A673 (cell line): ENCODE data around the gene KDM1A. TPM values are rescaled to one million over a fixed set of nuclear protein-coding genes. Genes with fewer than 3 reads are reported as not detected.
A peak's percentile ranks its signal among the peaks of the same experiment; 100 is the strongest.

Experiments
- BruUV-seq: library from RNA; stranded (reverse); fragments of 400-500 nt; replicated peaks from 2 replicates; lab custom pipeline; 2021; lab: Mats Ljungman, UMichigan
- CTCF ChIA-PET: fragments of 300-600 bp; sonication (Branson Sonifier 250); formaldehyde crosslinking; loops from one replicate; lab custom pipeline; 2022; ENCODE audit warnings: antibody characterized with exemption; lab: Charles Lee
- POLR2A ChIA-PET: fragments of 300-600 bp; sonication (Branson Sonifier 250); formaldehyde crosslinking; loops from one replicate; lab custom pipeline; 2022; ENCODE audit warnings: antibody characterized with exemption; ENCODE audit not compliant: low non-redundant PET; lab: Charles Lee
- DNase-seq: peaks from one replicate; pipeline ENCODE4 v3.0.0-alpha.2; 2015; ENCODE audit warnings: low spot score
- H3K27ac ChIP-seq: fragments of 200-600 bp; sonication (generic); 2 replicates; pipeline ENCODE4 v1.5.1; 2016; ENCODE audit warnings: mixed run types, low read depth, mild to moderate bottlenecking, mixed read lengths, antibody characterized with exemption, low read length; ENCODE audit not compliant: poor library complexity, severe bottlenecking
- H3K27me3 ChIP-seq: fragments of 200-600 bp; sonication (generic); replicated peaks from 2 replicates; pipeline ENCODE4 v1.6.1; 2017; ENCODE audit warnings: mixed run types, low read depth, mild to moderate bottlenecking, mixed read lengths, antibody characterized with exemption, low read length; ENCODE audit not compliant: insufficient read depth, poor library complexity
- H3K36me3 ChIP-seq: fragments of 200-600 bp; sonication (generic); 2 replicates; pipeline ENCODE4 v1.6.1; 2016; ENCODE audit warnings: mixed run types, mild to moderate bottlenecking, mixed read lengths, antibody characterized with exemption, low read length; ENCODE audit not compliant: insufficient read depth, poor library complexity, severe bottlenecking
- H3K4me1 ChIP-seq: fragments of 200-600 bp; sonication (generic); 2 replicates; pipeline ENCODE4 v1.6.1; 2017; ENCODE audit warnings: mixed run types, mild to moderate bottlenecking, mixed read lengths, antibody characterized with exemption, low read length; ENCODE audit not compliant: insufficient read depth, poor library complexity, severe bottlenecking
- H3K4me3 ChIP-seq: fragments of 200-600 bp; sonication (generic); 2 replicates; pipeline ENCODE4 v1.5.1; 2016; ENCODE audit warnings: low read depth, mixed run types, mild to moderate bottlenecking, mixed read lengths, low read length; ENCODE audit not compliant: poor library complexity, severe bottlenecking
- H3K9me3 ChIP-seq: fragments of 200-600 bp; sonication (generic); 2 replicates; pipeline ENCODE4 v1.6.1; 2016; ENCODE audit warnings: mixed run types, low read depth, mild to moderate bottlenecking, mixed read lengths, antibody characterized with exemption, low read length; ENCODE audit not compliant: poor library complexity, severe bottlenecking
- EZH2 ChIP-seq: fragments of 200-600 bp; sonication (generic); IDR thresholded peaks from 2 replicates; pipeline ENCODE4 v1.6.1; 2017; ENCODE audit warnings: borderline replicate concordance, low read depth, mild to moderate bottlenecking, mixed read lengths, antibody characterized with exemption, low read length; ENCODE audit not compliant: poor library complexity, severe bottlenecking
- intact Hi-C: fragments of 100-400 bp; cut with micrococcal nuclease; formaldehyde crosslinking; loops from one replicate; pipeline ENCODE4 v1.10.0; 2022; ENCODE audit not compliant: unreplicated experiment
- total RNA-seq: library from RNA; stranded (reverse); gene quantifications from 2 replicates; pipeline ENCODE4 v1.2.3, GENCODE V29; 2021
- TF ChIP-seq, protein P1 (sequence below): fragments of 300-800, 200-600 bp; sonication (generic); conservative IDR thresholded peaks from 2 replicates; pipeline ENCODE4 v1.5.1; 2017; ENCODE audit warnings: low read depth, mild to moderate bottlenecking, antibody characterized with exemption, low read length, moderate library complexity, mixed read lengths

The KDM1A gene
- total RNA-seq, 1 experiment from 2014 or later = 201 TPM

DNA sequence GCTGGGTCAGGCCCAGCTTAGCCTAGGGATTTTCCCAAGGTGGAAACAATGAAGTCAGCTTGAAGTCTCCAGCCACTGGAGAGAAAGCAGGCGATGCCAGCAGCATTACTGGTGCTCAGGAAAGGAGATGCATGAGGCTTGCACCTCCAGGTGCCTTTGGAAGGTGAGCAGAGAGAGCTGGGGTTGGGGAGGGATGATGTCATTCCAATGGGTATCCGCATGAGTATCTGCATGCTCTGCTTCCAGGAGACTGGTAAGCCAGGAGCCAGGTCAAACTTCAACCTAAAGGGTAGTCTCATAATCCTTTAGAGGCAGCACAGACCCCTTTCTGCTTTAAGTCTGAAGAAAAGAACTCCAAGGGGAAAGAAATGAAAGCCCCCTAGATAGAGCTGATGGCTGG, 68.8 kb downstream of the KDM1A start:
- Histone ChIP-seq H3K27ac (no peak overlapping the region), H3K4me3 (no peak overlapping the region), H3K36me3 (peaks cover 58% of the 10 kb centered on the region), H3K9me3 (no peaks in the 10 kb centered on the region), H3K4me1 (no peaks in the 10 kb centered on the region), H3K27me3 (no peaks in the 10 kb centered on the region)
- ChIA-PET CTCF (no interaction called here), POLR2A (no interaction called here)
- DNase-seq = no peak
- intact Hi-C loops = no loop called here
- TF ChIP-seq EZH2 = no peak
- TF ChIP-seq, protein P1, sequence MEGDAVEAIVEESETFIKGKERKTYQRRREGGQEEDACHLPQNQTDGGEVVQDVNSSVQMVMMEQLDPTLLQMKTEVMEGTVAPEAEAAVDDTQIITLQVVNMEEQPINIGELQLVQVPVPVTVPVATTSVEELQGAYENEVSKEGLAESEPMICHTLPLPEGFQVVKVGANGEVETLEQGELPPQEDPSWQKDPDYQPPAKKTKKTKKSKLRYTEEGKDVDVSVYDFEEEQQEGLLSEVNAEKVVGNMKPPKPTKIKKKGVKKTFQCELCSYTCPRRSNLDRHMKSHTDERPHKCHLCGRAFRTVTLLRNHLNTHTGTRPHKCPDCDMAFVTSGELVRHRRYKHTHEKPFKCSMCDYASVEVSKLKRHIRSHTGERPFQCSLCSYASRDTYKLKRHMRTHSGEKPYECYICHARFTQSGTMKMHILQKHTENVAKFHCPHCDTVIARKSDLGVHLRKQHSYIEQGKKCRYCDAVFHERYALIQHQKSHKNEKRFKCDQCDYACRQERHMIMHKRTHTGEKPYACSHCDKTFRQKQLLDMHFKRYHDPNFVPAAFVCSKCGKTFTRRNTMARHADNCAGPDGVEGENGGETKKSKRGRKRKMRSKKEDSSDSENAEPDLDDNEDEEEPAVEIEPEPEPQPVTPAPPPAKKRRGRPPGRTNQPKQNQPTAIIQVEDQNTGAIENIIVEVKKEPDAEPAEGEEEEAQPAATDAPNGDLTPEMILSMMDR = no peak
- BruUV-seq = TSS peak; percentile 2

DNA sequence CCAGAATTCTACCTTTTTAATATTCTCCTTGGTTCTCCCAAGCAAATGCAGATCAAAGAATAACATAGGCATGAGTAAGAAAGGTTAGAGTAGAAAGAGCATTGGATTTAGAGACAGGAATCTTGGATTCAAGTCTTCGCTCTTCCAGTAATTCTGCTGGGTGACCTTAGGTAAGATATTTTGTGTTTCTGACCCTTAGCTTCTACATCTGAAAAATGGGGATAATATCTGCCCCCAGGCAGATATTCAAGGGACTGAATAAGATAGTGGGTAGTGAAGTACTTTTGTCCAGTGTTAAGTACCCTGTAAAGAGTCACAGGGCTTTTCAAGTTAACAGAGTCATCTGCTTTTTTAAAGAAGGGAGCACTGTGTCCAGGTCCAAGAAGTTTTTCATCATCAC, 70.8 kb downstream of the KDM1A start:
- ChIA-PET POLR2A (no interaction called here), CTCF (no interaction called here)
- H3K9me3 ChIP-seq = no peaks in the 10 kb centered on the region

DNA sequence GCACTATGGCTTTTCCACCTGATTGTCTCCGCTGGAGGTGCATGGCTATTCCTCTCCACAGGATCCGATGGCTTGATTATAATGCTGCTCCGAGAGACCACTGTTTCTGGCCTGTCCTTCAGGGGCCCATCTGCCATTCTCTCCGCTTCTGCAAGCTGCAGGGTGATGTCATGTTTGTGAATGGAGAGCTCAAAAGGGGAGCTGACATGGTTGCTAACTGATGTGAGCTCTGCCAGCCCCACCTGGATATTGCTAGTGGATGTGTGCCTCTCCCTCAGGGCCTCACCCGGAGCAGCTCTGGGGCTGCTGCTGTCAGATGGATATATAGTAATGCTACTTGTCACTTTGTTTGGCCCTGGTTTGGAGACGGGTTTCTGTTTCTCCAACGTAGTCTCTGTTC, 72.3 kb downstream of the KDM1A start:
- CTCF ChIA-PET = interaction anchor here (0.6 kb wide), 1 partner anchor 101 kb away, joined by 5 read pairs; no protein-coding TSS in a partner anchor
- Histone ChIP-seq H3K4me3 (no peak overlapping the region), H3K36me3 (peaks cover 37% of the 10 kb centered on the region), H3K27ac (no peak overlapping the region), H3K27me3 (no peaks in the 10 kb centered on the region), H3K4me1 (no peaks in the 10 kb centered on the region), H3K9me3 (no peaks in the 10 kb centered on the region)
- BruUV-seq = no TSS peak
- POLR2A ChIA-PET = no interaction called here
- TF ChIP-seq, protein P1 = no peak
- TF ChIP-seq EZH2 = no peak
- DNase-seq = no peak
- intact Hi-C loops = loop anchor here (10.0 kb wide), 2 partner anchors 173 to 443 kb away; partner anchors contain the start of gene E2F2

More for the DNA sequence above, 70.8 kb downstream of the KDM1A start:
- no peaks in the 10 kb centered on the region for H3K4me1 ChIP-seq
- H3K36me3 ChIP-seq = peaks cover 43% of the 10 kb centered on the region
- intact Hi-C loops = loop anchor here (10.0 kb wide), 2 partner anchors 175 to 445 kb away; partner anchors contain the start of gene E2F2
- BruUV-seq = no TSS peak
- H3K27me3 ChIP-seq = no peaks in the 10 kb centered on the region
- TF ChIP-seq, protein P1 = no peak
- TF ChIP-seq EZH2 = no peak
- H3K4me3 ChIP-seq = no peak overlapping the region
- no peak for DNase-seq
- no peak overlapping the region for H3K27ac ChIP-seq
